Activated T-helper 1 cell treated with anti-CD3 and anti-CD28 coated beads, Interleukin-12 subunit alpha, Interleukin-12 subunit beta, Interleukin-2, Interleukin-4 antibody, amounts not matched to agents 30 ng/mL and 10 ng/mL and 1 ng/mL, durations not matched to agents 14 hours and 24 hours and 36 hours (primary cell): ENCODE measurements around the gene CDH23. TPM values are rescaled to one million over a fixed set of nuclear protein-coding genes. Genes with fewer than 3 reads are reported as not detected.

Experiments
- DNase-seq: peaks from one replicate; pipeline ENCODE4 v3.0.0; 2021; ENCODE audit warnings: low spot score
- H3K27ac Mint-ChIP-seq: one replicate; pipeline ENCODE4 v1.8.0; 2021; ENCODE audit warnings: mild to moderate bottlenecking, mixed read lengths
- H3K27me3 Mint-ChIP-seq: one replicate; pipeline ENCODE4 v1.8.0; 2022; ENCODE audit warnings: mild to moderate bottlenecking, moderate library complexity, mixed read lengths; ENCODE audit not compliant: insufficient read depth
- H3K36me3 Mint-ChIP-seq: one replicate; pipeline ENCODE4 v1.8.0; 2021; ENCODE audit warnings: low read depth, mixed read lengths
- H3K4me1 Mint-ChIP-seq: one replicate; pipeline ENCODE4 v1.8.0; 2021; ENCODE audit warnings: low read depth, mixed read lengths
- H3K4me3 Mint-ChIP-seq: one replicate; pipeline ENCODE4 v1.8.0; 2021; ENCODE audit warnings: mild to moderate bottlenecking, moderate library complexity, mixed read lengths
- H3K9me3 Mint-ChIP-seq: one replicate; pipeline ENCODE4 v1.8.0; 2021; ENCODE audit warnings: mixed read lengths
- intact Hi-C: fragments of 100-400 bp; cut with micrococcal nuclease; formaldehyde crosslinking; loops from one replicate; pipeline ENCODE4 v1.15.1; 2024
- total RNA-seq: library from RNA; stranded (reverse); gene quantifications from 2 replicates; pipeline ENCODE4 v1.2.3, GENCODE V29; 2022

CDH23 gene
- total RNA-seq, 1 donor from 2014 or later, result 0.57 TPM

DNA sequence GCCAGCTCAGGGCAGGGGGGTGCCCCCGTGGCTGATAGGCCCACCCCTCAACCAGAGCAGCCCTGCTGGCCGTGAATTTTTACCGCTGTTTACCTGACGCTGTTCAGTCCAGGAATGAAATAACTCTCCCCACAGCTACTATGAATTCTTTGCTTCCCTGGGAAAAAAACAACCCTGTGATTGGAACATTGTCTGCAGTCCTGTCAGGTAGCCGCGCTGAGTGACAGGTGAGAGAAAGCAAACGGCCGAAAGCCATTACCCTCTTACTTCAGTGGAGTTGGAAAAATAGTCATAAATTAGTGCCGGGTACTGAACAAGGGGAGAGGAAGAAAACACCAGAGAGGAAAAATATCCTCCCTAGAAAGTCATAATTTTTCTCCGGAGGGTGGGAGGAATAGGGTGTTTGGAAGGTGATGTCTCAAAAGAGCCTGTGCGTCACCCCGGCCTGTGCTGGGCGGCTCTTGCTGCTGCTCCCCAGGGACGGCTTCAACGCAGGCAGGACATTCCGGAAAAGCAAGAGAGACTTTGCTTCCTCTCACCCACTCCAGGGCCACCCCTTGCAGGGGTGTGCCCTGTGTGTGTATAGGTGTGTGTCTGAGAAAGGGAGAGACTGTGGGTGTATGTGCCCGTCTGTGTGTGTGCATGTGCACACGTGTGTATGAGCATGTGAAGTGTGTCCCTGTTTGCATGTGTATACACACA is 69.0 kb downstream of the CDH23 start:
- Mint-ChIP-seq H3K4me1 (no peaks in the 10 kb centered on the region), H3K27ac (no peak overlapping the region), H3K4me3 (no peak overlapping the region), H3K27me3 (peaks cover 2% of the 10 kb centered on the region), H3K9me3 (no peaks in the 10 kb centered on the region), H3K36me3 (no peaks in the 10 kb centered on the region)
- DNase-seq, result no peak
- intact Hi-C loops, result no loop called here

DNA sequence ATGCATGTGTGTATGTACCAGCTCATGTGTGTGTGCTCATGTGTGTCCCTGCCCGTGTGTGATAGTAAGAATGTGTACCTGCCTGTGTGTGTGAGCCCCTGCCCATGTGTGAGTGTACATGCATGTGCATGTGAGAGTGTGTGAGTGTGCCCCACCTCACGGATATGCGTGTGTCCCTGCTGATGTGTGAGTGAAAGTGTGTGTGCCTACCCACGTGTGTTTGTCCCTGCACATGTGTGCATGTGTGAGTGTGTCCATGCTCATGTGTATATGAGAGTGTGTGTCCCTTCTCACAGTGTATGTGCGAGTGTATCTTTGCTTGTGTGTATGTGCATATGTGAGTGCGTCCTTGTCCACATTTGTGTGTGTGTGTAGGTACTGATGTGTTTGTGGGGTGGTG is 69.6 kb downstream of the CDH23 start:
- H3K36me3 Mint-ChIP-seq, result no peaks in the 10 kb centered on the region
- H3K27me3 Mint-ChIP-seq, result peaks cover 2% of the 10 kb centered on the region
- no peaks in the 10 kb centered on the region for H3K4me1 Mint-ChIP-seq
- H3K4me3 Mint-ChIP-seq, result no peak overlapping the region
- intact Hi-C loops, result no loop called here
- no peak for DNase-seq
- H3K27ac Mint-ChIP-seq, result no peak overlapping the region
- no peaks in the 10 kb centered on the region for H3K9me3 Mint-ChIP-seq

DNA sequence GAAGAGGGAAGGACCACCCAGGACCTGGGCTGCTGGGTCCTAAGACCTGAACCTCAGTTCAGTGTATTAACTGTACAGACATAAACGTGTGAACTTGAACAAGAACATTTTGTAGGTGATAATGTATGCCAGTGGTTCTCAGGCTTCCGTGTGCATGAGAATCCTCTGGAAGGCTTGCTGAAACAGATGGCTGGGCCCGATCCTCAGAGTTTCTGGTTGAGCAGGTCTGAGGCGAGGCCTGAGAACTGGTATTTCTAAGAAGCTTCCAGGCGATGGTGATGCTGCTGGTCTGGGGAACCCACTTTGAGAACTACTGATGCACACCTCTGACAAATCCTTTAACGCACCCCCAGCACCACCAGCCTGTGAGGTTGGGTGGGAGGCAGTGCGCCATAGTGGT is 70.4 kb downstream of the CDH23 start:
- no peaks in the 10 kb centered on the region for H3K36me3 Mint-ChIP-seq
- no peak for DNase-seq

DNA sequence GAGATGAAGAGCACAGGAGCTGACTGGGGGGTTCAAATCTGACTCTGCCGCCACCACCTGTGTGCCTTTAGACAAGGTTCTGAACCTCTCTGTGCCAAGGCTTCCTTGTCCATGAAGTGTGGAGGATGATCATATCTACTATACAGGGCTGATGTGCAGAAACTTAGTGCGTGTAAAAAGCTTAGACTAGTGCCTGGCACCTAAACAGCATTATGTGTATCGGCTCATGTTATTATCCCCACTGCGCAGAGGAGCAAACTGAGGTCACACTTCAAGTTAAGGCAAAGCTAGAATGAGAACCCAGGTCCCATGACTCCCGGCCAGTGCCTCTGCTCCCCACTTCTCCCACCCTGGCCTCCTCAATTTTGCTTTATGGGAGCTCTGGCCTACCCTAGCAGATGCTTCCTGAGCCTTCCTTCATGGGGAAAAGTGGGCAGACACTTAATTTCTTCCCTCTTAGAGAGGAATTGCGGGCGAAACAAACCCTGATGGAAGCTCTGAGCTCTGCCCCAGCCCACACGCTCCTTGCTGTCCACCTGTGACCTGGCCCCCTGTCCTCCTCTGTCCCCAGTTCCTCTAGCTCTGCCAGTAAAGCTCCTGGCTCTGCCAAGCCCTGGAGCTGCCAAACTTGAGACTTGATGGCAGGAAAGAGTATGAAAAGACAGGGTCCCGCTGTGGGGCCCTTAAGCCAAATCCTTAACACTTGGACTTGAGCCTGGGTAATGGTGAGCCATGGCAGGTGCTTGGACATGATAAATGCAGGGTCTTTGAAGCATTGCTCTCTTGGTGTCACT is 71.0 kb downstream of the CDH23 start:
- peaks cover 2% of the 10 kb centered on the region for H3K27me3 Mint-ChIP-seq
- H3K27ac Mint-ChIP-seq, result no peak overlapping the region
- H3K9me3 Mint-ChIP-seq, result no peaks in the 10 kb centered on the region
- DNase-seq, result no peak
- no peaks in the 10 kb centered on the region for H3K36me3 Mint-ChIP-seq
- intact Hi-C loops, result no loop called here
- no peak overlapping the region for H3K4me3 Mint-ChIP-seq
- H3K4me1 Mint-ChIP-seq, result no peaks in the 10 kb centered on the region

More for the DNA sequence above, 70.4 kb downstream of the CDH23 start:
- peaks cover 2% of the 10 kb centered on the region for H3K27me3 Mint-ChIP-seq
- H3K4me3 Mint-ChIP-seq, result no peak overlapping the region
- no peaks in the 10 kb centered on the region for H3K9me3 Mint-ChIP-seq
- no peaks in the 10 kb centered on the region for H3K4me1 Mint-ChIP-seq
- no peak overlapping the region for H3K27ac Mint-ChIP-seq
- intact Hi-C loops, result no loop called here

DNA sequence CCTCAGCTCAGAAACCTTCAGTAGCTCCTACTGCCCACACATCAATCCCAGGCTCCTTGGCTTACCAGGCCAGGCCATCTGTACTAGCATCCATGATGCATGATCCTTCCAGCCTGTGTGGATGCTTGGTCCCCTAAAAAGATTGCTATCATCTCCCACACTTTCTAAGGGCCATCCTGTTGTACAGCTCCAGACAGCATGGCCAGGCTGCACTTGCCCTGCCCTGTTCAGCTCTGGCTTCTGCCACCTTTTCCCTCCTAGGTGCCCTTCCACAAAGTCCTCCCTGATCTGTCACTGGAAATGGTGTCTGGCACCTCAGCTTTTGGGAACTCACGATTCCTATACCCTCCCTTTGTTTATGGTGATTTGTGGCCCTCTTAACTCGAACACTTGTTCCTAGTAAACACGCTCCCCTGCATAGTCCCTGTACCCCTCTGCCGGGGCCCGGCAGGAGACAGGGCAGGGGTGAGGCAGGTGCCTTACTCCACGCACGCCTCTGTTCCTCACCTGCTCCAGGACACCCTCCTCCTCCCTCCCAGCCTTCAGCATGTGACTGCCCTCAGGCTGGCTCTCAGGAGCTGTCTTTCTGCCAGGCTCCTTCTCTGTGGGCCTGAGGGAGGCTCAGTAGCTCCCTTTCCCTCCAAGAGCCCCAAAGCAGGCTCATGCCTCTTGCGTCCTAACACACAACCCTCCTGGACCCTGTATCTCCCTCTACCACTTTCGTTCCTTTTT is 71.8 kb downstream of the CDH23 start:
- H3K27ac Mint-ChIP-seq, result no peak overlapping the region
- peaks cover 2% of the 10 kb centered on the region for H3K27me3 Mint-ChIP-seq
- H3K9me3 Mint-ChIP-seq, result no peaks in the 10 kb centered on the region
- no peaks in the 10 kb centered on the region for H3K36me3 Mint-ChIP-seq
- H3K4me3 Mint-ChIP-seq, result no peak overlapping the region
- DNase-seq, result no peak
- no peaks in the 10 kb centered on the region for H3K4me1 Mint-ChIP-seq
- intact Hi-C loops, result no loop called here

DNA sequence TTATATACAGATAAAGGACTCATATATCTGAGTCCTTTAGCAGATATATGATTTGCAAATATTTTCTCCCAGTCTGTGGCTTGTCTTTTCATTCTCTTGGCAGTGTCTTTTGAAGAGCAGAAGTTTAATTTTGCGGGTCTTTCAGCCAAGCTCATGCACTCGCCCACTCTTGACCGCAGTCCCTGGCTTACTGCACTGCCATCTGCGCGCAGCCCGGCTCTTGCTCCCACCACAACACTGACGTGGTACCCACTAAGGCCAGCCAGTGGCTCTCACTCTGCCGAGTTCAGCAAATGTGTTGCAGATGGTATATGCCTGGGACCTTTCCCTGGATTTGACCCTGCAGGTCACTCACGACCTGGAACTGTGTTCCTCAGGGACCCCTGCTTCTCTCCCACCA is 74.3 kb downstream of the CDH23 start:
- Mint-ChIP-seq H3K36me3 (no peaks in the 10 kb centered on the region), H3K9me3 (no peaks in the 10 kb centered on the region), H3K27me3 (peaks cover 2% of the 10 kb centered on the region), H3K27ac (no peak overlapping the region), H3K4me3 (no peak overlapping the region), H3K4me1 (no peaks in the 10 kb centered on the region)
- intact Hi-C loops, result no loop called here
- DNase-seq, result no peak

DNA sequence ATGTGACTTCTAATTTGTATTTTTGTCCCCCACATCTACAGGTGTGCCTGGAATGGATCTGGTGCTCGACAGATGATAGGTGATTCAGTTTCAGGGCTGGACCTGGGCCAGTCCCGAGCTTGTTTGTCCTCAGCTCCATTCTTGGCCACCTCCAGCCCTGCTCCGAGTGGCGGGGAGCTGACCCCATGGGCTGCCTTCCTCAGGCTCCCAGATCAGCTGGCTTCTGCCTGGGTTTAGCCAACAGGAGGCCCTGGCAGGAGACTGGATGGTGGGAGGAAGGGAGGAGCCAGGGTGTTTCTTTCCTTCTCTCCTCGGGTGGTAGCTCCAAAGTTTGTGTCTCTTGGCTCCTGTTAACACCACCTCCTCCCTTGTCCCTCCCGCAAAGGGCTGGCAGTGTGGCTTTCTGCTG is 75.2 kb downstream of the CDH23 start:
- H3K4me3 Mint-ChIP-seq, result no peak overlapping the region
- intact Hi-C loops, result no loop called here
- H3K27ac Mint-ChIP-seq, result no peak overlapping the region
- H3K36me3 Mint-ChIP-seq, result no peaks in the 10 kb centered on the region
- H3K9me3 Mint-ChIP-seq, result no peaks in the 10 kb centered on the region
- no peak for DNase-seq
- H3K4me1 Mint-ChIP-seq, result no peaks in the 10 kb centered on the region
- peaks cover 2% of the 10 kb centered on the region for H3K27me3 Mint-ChIP-seq

DNA sequence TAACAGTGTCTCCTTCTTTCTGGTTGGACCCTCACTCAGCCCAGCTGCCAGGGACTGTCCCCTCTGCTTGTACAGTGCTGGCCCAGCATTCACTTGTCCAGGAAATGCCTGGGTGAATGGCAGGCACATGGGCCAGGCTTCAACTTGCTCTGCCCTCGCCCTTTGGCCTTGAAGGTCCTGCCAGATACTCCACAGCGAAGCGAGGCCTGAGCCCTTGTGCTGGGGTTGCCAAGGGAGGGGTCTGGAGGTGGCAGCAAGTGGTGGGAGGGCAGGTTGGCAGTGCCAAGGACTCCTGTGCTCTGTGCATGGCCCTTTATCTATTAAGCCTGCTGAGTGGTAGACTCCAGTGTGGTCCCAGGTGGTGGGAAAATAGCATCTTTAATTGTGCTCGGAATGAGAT is 75.7 kb downstream of the CDH23 start:
- H3K27me3 Mint-ChIP-seq, result peaks cover 4% of the 10 kb centered on the region
- H3K36me3 Mint-ChIP-seq, result no peaks in the 10 kb centered on the region
- no peak for DNase-seq
- H3K9me3 Mint-ChIP-seq, result no peaks in the 10 kb centered on the region
- no peaks in the 10 kb centered on the region for H3K4me1 Mint-ChIP-seq
- no peak overlapping the region for H3K27ac Mint-ChIP-seq
- intact Hi-C loops, result no loop called here
- H3K4me3 Mint-ChIP-seq, result no peak overlapping the region

DNA sequence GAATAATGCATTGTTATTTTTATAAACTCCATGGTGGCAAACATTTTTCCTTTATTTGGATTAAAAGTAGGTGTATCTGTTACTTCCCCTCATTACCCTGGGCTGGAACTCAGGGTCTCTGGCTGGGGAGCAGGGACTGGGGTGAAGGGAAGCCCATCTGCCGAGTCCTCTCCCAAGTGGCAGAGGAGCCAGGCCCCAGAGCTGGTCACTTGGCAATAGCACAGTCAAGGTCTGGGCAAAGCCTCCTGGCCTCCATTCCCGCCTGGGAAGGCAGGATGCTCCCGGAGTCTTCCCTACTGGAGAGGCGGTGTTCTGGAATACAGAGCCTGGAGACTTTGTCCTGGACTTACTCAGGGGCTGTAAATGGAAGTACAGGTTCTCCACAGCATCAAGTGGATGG is 76.2 kb downstream of the CDH23 start:
- Mint-ChIP-seq H3K27ac (no peak overlapping the region), H3K9me3 (no peaks in the 10 kb centered on the region), H3K36me3 (no peaks in the 10 kb centered on the region), H3K27me3 (peaks cover 6% of the 10 kb centered on the region), H3K4me3 (no peak overlapping the region), H3K4me1 (no peaks in the 10 kb centered on the region)
- no peak for DNase-seq
- intact Hi-C loops, result no loop called here

DNA sequence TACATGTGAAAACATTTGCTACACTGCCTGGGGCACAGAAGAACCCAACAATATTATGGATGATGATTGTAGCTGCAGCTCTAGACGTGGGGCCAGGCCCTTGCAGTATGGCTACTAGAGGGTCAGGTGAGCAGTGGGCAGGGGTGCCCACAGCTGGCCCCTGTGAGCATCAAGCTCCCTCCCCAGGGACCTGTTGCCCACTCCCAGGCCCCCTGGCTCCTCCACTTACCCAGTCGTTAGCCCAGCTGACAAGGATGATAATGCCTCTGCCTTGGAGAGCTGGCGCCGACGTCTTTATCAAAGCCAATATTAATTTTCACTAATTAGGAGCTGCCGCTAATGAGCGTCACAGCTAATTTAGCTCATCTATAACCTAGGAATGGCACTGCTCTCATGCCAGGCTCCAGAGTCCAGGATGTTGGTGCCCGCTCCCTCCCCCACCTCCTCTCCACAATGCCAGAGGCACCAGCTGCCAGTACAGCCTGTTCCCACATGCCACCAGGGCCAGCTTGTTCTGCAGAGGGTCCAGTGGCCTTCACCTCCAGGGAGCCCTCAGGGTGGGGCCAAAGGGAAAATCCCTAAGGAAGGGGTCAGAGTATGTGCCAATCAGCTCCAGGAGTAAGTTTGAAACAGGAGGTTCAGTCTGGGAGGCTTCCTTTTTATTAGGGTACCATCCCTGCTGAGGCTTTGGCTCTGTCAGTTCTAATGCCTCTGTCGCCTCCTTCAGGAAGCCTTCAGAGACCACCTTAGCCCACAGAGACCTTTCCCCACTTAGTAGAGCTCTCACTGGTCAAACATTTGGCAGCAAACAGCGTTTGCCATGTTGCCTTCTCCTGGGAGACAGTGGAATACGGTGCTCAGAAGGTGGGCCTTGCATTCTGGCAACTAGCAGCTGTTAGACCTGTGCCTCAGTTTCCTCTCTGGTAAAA is 77.2 kb downstream of the CDH23 start:
- Mint-ChIP-seq H3K9me3 (no peaks in the 10 kb centered on the region), H3K27ac (no peak overlapping the region), H3K4me1 (no peaks in the 10 kb centered on the region), H3K4me3 (no peak overlapping the region), H3K36me3 (no peaks in the 10 kb centered on the region), H3K27me3 (peaks cover 6% of the 10 kb centered on the region)
- intact Hi-C loops, result no loop called here
- no peak for DNase-seq

DNA sequence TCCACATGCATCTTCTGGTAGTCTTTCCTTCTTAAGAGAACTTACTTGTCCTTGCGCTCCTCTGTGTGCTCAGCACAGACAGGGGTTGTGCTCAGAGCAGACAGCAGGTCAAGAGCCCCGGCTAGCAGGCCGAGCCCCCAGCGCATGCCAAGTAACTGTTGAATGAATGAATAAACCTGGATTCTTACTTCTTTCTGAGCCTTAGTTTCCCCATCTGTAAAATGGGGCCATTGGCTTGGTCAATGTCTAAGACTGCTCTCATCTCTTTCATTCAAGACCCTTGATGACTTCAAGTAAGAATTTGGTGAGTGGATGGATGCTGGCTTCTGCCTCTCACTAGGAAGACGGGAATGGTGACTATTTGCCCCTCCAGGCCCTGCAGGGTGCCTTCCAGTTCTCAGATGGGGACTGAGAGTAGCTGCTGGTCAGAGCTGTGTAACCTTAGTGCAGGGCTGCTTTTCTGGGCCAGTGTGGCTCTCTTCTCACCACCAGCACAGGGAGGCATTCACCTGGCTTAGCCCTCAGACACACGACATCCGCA is 78.1 kb downstream of the CDH23 start:
- H3K9me3 Mint-ChIP-seq, result no peaks in the 10 kb centered on the region
- H3K4me1 Mint-ChIP-seq, result no peaks in the 10 kb centered on the region
- no peak overlapping the region for H3K27ac Mint-ChIP-seq
- no peaks in the 10 kb centered on the region for H3K36me3 Mint-ChIP-seq
- peaks cover 6% of the 10 kb centered on the region for H3K27me3 Mint-ChIP-seq
- DNase-seq, result no peak
- no peak overlapping the region for H3K4me3 Mint-ChIP-seq
- intact Hi-C loops, result no loop called here

DNA sequence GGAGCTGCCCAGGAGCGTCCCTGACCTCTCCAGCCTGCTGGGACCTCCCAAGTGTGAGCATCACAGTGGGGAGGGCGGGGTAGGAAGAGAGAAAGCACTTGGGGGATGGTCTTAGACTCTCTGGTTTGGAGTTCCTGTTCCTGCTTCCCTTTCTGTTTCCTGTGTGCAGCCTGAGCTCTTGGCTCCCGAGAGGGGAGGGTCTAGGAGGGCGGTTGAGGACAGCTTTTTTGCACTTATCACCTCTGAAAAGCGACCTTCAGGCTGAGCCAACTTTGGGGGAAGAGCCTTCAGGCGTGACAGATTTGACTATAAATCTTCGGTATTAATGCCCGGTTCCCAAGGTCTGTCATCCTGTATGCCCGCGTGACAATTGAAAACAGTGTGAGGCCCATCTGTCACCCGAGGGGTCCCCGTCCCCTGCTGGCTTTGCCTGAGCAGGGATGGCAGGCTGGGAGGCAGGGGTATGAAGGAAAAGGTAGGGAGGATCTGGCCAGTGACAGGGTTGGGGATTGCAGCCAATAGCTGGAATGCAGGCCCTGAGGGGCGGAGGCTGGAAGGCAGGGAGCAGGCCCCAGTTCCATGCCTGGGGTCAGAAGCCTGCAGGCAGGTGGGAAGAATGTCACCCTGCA is 78.6 kb downstream of the CDH23 start:
- Mint-ChIP-seq H3K4me3 (no peak overlapping the region), H3K27me3 (peaks cover 6% of the 10 kb centered on the region), H3K36me3 (no peaks in the 10 kb centered on the region), H3K27ac (no peak overlapping the region), H3K4me1 (no peaks in the 10 kb centered on the region), H3K9me3 (no peaks in the 10 kb centered on the region)
- intact Hi-C loops, result no loop called here
- DNase-seq, result no peak
